GM12891 (cell line): Measurements from ENCODE around the gene UPK3B.
"Not testable (repeated sequence)": the region's sequence is repeated elsewhere in the genome, so short reads cannot be mapped to it uniquely, and the experiment has no call there.

Experiments
- DNase-seq: peaks from one replicate; pipeline ENCODE4 v3.0.0; 2011; ENCODE audit warnings: low spot score; ENCODE audit not compliant: insufficient read length
- FAIRE-seq: peaks from 2 replicates; lab custom pipeline; 2011; peaks lifted over from hg19 to GRCh38; lab: Jason Lieb, UNC
- PAX5 ChIP-seq: IDR thresholded peaks from 2 replicates; pipeline ENCODE4 v1.6.1; 2011; ENCODE audit warnings: low read length, moderate library complexity, mild to moderate bottlenecking; ENCODE audit not compliant: insufficient read depth, severe bottlenecking
- POLR2A ChIP-seq: IDR thresholded peaks from 2 replicates; pipeline ENCODE4 v1.6.1; 2011; ENCODE audit warnings: low read depth, low read length, control low read depth
- POLR2AphosphoS5 ChIP-seq: IDR thresholded peaks from 2 replicates; pipeline ENCODE4 v1.6.1; 2011; ENCODE audit warnings: low read depth, low read length, control low read depth
- POU2F2 ChIP-seq: IDR thresholded peaks from 2 replicates; pipeline ENCODE4 v1.6.1; 2011; ENCODE audit warnings: low read depth, mild to moderate bottlenecking, control low read depth, low read length, moderate library complexity
- SPI1 ChIP-seq: IDR thresholded peaks from 2 replicates; pipeline ENCODE4 v1.6.1; 2011; ENCODE audit warnings: low read depth, low read length, control low read depth
- TAF1 ChIP-seq: IDR thresholded peaks from 2 replicates; pipeline ENCODE4 v1.6.1; 2011; ENCODE audit warnings: low read depth, low read length, control low read depth

The UPK3B gene

DNA sequence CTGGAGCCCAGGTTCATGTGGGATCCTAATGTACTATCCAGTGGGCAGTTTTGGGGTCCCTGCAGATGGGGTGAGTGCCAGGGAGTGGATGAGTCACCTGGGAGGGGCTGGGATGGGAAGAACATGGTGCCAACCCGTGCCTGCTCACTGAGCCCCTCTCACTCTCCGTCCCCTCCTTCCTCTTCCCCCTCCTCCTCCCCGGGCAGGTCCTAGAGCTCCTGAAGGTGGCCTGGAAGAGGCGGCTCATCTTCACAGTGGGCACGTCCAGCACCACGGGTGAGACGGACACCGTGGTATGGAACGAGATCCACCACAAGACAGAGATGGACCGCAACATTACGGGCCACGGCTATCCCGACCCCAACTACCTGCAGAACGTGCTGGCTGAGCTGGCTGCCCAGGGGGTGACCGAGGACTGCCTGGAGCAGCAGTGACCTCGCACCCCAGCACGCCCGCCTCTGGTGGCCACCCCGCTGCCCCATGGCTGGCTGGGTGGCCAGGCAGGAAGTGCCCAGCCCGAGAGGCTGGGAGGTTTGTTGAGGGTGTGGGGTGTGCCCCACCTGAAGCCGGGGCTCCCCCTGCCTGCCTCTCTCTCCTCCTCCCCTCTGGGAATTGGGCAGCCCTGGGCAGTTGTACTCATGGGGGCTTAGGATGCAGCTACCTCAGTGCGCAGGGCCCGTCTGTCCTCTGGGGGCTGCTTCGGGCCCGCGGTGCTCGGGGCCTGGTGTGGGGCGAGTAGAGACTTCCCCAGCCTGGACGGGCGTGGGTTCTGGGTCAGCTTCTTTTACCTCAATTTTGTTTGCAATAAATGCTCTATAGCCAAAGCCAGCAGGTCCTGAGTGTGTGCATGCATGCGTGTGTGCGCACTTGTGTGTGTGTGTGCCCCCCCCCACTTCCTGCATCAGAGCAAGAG lies 4.9 kb upstream of the UPK3B start:
- DNase-seq, result no peak
- TF ChIP-seq POU2F2 (no peak), SPI1 (no peak), POLR2AphosphoS5 (no peak), TAF1 (no peak), PAX5 (no peak), POLR2A (no peak)
- FAIRE-seq, result no peak

- no peak for TF ChIP-seq TAF1
- TF ChIP-seq POLR2AphosphoS5, result no peak
- no peak for TF ChIP-seq PAX5
- no peak for TF ChIP-seq POU2F2
- no peak for TF ChIP-seq SPI1
- TF ChIP-seq POLR2A, result no peak
- FAIRE-seq (no peak), DNase-seq (no peak)
Measured at GRCh38 chr7:76506081-76506440, 4.3 kb upstream of the UPK3B start.

- FAIRE-seq, DNase-seq: not testable (repeated sequence)
Measured at GRCh38 chr7:76506643-76507042, 3.7 kb upstream of the UPK3B start.

DNA sequence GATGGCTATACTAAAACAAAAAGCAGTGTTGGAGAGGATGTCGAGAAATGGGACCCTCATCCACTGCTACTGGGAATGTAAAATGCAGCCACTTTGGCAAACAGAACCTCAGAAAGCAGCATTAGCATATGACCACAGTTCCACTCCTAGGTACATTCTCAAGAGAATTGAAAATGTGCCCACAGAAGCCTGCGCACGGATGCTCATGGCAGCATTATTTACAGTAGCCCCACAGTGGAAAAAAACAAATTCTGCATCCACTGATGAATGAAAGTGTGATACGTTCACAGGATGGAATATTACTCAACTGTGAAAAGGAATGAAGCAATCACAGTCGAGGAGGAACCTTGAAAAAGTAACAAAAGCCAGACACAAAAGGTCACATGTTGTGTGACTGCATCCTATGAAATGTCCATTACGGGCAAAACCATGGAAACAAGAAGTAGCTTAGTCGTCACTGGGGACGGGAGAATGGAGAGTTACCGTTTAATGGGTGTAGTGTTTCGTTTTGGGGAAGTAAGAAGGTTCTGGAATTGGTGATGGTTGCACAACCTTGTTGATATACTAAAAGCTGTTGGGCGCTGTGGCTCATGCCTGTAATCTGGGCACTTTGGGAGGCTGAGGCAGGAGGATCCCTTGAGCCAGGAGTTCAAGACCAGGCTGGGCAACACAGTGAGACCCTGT lies 2.5 kb upstream of the UPK3B start:
- FAIRE-seq (no peak), DNase-seq (no peak)
- TF ChIP-seq TAF1 (no peak), POU2F2 (no peak), POLR2A (no peak), SPI1 (no peak), PAX5 (no peak), POLR2AphosphoS5 (no peak)

GRCh38 chr7:76511200-76511910 lies 1.0 kb downstream of the UPK3B start:
- DNase-seq, FAIRE-seq: not testable (repeated sequence)

DNA sequence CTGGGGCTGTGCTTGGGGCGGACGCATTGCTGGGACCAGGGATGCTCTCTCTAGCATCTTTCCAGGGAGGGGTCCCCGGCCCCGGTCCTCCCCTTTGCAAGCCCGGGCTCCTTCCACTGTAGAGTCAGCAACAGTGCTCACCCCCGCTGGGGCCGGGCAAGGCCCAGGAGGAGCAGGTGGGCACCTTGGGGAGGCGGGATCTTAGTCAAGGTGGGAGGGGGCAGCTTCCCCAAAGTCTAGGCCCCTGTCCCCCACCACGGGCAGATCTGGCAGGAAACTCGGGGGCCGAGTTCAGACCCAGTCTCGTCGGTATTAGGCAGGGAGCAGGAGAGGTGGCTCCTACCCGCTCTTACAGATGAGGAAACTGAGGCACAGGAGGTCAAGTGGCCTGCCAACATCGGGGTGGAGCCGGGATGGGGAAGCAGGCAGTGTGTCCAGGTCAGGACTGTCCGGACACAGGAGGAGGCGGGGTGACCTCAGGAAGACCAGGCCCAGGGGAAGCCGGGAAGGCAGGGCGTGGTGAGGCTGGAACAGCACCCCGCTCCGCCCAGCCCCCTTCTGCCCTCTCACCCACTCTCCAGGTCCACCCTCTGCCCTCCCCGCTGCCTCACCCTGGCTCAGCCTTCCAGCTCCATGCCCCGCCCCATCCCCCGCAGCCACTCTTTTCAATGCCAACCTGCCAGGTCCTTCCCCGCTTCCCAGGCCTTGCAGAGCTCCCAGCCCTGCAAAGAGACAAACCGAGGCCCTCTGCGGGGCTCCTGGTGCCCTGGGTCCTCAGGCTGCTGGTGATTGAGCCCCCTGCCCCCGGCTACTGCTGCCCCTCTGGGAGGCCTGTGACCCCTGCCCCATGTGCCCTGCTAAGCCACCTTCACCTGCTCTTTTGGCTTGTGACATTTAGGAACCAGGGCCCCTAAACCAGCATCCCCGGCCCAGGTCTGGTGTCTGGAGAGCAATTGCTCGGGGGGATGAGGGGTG lies 1.8 kb downstream of the UPK3B start:
- not testable (repeated sequence) for DNase-seq, FAIRE-seq

- TF ChIP-seq TAF1 (no peak), POLR2A (no peak), POU2F2 (no peak), POLR2AphosphoS5 (no peak), SPI1 (no peak)
- DNase-seq, result no peak
- no peak for FAIRE-seq
Measured at GRCh38 chr7:76512941-76513816, 2.8 kb downstream of the UPK3B start.

DNA sequence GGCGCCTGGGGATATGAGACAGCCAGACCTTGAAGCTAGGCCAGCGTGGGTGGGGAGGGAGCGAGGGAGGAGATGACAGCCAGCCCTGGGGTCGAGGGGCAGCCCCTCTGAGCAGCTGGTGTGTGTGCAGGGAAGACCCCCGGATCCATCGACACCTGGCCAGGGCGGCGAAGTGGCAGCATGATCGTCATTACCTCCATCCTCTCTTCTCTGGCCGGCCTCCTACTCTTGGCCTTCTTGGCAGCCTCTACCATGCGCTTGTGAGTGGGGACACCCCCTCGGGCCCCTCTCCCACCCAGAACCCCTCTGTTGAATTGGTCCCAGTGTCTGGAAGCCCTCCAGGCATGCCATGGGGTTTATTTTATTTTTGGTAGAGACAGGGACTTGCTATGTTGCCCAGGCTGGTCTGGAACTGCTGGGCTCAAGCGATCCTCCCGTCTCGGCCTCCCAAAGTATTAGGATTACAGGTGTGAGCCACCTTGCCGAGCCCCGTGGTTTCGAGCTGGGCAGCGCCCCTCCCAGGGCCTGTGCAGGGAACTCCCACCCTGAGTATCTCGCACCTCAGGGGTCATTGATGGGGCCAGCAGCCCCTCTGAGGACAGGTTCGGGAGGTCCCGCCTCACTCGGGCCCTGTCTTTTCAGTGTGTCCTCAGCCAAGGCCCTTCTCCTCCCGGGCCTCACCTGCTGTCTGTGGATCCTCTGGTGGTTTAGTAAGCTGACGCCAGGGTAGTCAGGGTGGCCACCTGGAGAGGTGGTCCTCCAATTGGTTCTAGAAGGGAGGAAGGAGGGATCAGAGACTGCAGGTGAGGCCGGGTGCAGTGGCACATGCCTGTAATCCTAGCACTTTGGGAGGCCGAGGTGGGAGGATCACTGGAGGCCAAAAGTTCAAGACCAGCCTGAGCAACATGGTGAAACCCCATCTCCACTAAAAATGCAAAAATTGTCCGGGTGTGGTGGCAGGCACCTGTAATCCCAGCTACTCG lies 3.8 kb downstream of the UPK3B start:
- no peak for FAIRE-seq
- no peak for DNase-seq
- TF ChIP-seq POU2F2 (no peak), POLR2A (no peak), TAF1 (no peak), SPI1 (no peak), POLR2AphosphoS5 (no peak), PAX5 (no peak)
